ENCODE results near the gene SERGEF. TPM values are rescaled to one million over a fixed set of nuclear protein-coding genes. Genes with fewer than 3 reads are reported as not detected.

The SERGEF gene
- total RNA-seq, 1 experiment from 2014 or later, result 26.1 TPM

DNA sequence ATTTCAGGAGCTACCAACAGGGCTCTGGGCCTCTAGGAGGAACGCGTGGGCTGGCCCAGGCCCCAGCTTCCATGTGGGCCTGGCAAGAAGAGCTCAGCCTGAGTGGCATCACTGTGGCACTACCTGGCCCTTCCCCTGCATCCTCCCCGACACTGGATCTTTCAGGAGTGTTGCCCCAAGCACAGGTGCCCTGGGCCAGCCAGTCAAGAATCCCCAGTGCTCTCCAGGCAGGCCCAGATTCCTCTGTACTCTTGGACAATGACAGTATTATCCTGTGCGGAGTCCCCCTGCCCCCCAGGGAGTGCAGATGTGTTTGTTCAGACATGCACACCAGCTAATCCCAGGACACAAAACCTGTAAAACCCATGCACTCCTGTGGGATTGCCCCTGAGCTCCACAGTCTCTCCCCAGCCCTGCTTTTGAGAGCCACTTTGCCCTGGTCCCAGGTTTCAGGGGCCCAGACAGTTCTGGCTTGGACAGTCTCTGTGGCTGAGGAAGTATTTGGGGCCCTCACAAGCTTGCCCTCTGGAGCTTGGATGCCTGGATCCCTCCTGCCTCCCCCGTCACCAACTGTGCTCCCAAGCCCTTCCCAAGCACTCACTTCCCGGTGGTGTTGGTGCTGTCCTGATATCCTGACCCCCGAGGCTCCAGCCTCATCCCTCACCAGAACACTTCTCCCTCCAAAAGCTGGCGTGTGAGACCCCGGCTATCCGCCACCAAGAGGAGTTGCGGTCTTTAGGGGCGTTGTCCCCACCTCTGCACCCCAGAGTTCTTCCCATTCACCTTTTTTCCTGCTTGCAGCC, 238.4 kb downstream of the SERGEF start:
- DNase-seq (ENCODE audit: unreplicated experiment), result no peak
- Mint-ChIP-seq H3K27ac (ENCODE audit: low read depth, unreplicated experiment) (no peak overlapping the region), H3K4me3 (ENCODE audit: unreplicated experiment) (no peak overlapping the region), H3K36me3 (ENCODE audit: insufficient read depth, unreplicated experiment) (no peaks in the 10 kb centered on the region), H3K4me1 (ENCODE audit: insufficient read depth, unreplicated experiment) (no peaks in the 10 kb centered on the region), H3K9me3 (ENCODE audit: unreplicated experiment) (no peaks in the 10 kb centered on the region), H3K27me3 (ENCODE audit: insufficient read depth, unreplicated experiment) (peaks cover 10% of the 10 kb centered on the region)
- intact Hi-C loops (cut with micrococcal nuclease), result no loop called here
- ChIA-PET POLR2A (interaction anchor here (0.6 kb wide), 1 partner anchor 212 kb away, joined by 3 read pairs; no protein-coding TSS in a partner anchor), CTCF (interaction anchor here (1.5 to 1.8 kb wide), 3 partner anchors 12 to 205 kb away, joined by 4 to 10 read pairs (median 4); no protein-coding TSS in a partner anchor)
- TF ChIP-seq, protein P1, sequence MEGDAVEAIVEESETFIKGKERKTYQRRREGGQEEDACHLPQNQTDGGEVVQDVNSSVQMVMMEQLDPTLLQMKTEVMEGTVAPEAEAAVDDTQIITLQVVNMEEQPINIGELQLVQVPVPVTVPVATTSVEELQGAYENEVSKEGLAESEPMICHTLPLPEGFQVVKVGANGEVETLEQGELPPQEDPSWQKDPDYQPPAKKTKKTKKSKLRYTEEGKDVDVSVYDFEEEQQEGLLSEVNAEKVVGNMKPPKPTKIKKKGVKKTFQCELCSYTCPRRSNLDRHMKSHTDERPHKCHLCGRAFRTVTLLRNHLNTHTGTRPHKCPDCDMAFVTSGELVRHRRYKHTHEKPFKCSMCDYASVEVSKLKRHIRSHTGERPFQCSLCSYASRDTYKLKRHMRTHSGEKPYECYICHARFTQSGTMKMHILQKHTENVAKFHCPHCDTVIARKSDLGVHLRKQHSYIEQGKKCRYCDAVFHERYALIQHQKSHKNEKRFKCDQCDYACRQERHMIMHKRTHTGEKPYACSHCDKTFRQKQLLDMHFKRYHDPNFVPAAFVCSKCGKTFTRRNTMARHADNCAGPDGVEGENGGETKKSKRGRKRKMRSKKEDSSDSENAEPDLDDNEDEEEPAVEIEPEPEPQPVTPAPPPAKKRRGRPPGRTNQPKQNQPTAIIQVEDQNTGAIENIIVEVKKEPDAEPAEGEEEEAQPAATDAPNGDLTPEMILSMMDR (IDR thresholded peaks at IDR 0.05; ENCODE audit: unreplicated experiment), result no peak
- no TSS peak for BruUV-seq (replicated peaks)

DNA sequence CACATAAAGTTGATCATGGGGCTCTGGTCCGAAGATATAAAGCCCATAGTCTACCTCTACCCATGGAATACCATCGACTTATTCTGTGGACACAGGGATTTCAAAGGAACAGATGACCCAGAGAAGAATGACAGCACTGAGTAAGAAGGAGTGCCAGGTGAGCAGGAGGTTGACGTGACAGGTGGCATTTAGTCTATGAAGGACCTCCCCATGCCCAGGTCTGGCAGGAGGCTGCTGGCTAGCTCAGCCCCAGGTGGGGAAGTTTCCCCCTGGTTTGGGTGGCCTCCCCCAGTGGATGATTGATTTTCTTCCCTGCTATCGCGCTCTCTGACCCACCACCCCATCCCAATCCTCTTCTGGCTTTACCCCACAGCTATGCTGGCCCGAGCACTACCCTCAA, 239.2 kb downstream of the SERGEF start:
- DNase-seq (ENCODE audit: unreplicated experiment), result no peak
- Mint-ChIP-seq H3K36me3 (ENCODE audit: insufficient read depth, unreplicated experiment) (no peaks in the 10 kb centered on the region), H3K9me3 (ENCODE audit: unreplicated experiment) (no peaks in the 10 kb centered on the region), H3K4me1 (ENCODE audit: insufficient read depth, unreplicated experiment) (no peaks in the 10 kb centered on the region), H3K27me3 (ENCODE audit: insufficient read depth, unreplicated experiment) (peaks cover 10% of the 10 kb centered on the region), H3K27ac (ENCODE audit: low read depth, unreplicated experiment) (no peak overlapping the region), H3K4me3 (ENCODE audit: unreplicated experiment) (no peak overlapping the region)
- ChIA-PET POLR2A (interaction anchor here (0.6 kb wide), 1 partner anchor 213 kb away, joined by 3 read pairs; no protein-coding TSS in a partner anchor), CTCF (interaction anchor here (0.6 to 1.8 kb wide), 5 partner anchors 13 to 205 kb away, joined by 3 to 10 read pairs (median 4); no protein-coding TSS in a partner anchor)
- TF ChIP-seq, protein P1 (IDR thresholded peaks at IDR 0.05; ENCODE audit: unreplicated experiment), result no peak
- intact Hi-C loops (cut with micrococcal nuclease), result no loop called here
- BruUV-seq (replicated peaks), result no TSS peak

DNA sequence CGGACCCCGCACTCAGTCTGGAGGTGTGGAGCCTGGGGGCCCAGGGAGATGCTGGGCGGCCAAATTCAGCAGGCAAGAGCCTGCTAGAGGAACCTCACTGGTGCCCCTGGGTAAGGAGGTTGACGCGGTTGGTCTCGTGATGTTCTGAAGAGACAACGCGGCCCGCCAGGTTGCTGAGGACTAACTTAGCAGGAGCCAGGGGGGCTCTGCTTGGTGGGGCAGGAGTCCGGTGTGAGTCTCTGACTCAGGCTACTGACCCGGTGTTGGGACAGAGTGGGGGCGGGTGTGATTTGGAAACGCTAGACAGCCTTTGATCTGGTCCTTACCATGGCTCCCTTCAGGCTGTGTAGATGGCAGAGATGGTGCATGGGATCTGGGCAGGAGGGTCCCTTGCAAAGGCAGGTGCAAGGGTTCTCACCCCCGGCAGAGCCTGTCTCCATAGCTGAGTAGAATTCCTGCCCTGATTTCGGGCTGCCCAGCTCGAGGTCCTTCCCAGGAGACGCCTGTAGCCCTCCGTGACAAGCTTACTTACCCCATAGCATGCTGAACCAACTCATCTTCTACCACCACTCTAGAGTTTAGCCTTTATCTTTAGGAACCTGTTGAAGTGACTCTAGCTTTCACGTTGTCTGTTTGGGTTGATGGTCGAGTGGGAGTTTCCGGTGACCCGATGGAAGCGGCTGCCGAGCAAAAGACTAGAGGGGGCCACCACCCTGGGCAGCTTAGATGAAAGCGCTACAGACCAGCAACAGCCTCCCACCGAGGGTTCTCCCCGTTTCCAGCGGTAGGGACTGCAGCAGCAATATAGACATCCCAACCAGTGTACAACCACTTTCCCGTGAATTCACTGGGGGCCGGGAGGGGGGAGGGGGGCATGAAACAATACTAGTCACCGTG, 239.9 kb downstream of the SERGEF start:
- no peak for DNase-seq (ENCODE audit: unreplicated experiment)
- TF ChIP-seq, protein P1 (IDR thresholded peaks at IDR 0.05; ENCODE audit: unreplicated experiment), result no peak
- ChIA-PET POLR2A (no interaction called here), CTCF (interaction anchor here (0.6 to 1.8 kb wide), 5 partner anchors 14 to 206 kb away, joined by 3 to 10 read pairs (median 4); no protein-coding TSS in a partner anchor)
- Mint-ChIP-seq H3K27me3 (ENCODE audit: insufficient read depth, unreplicated experiment) (peaks cover 10% of the 10 kb centered on the region), H3K9me3 (ENCODE audit: unreplicated experiment) (no peaks in the 10 kb centered on the region), H3K4me3 (ENCODE audit: unreplicated experiment) (no peak overlapping the region), H3K36me3 (ENCODE audit: insufficient read depth, unreplicated experiment) (no peaks in the 10 kb centered on the region), H3K27ac (ENCODE audit: low read depth, unreplicated experiment) (no peak overlapping the region), H3K4me1 (ENCODE audit: insufficient read depth, unreplicated experiment) (no peaks in the 10 kb centered on the region)
- intact Hi-C loops (cut with micrococcal nuclease), result no loop called here
- BruUV-seq (replicated peaks), result no TSS peak
